KOPT-K1 (cell line): ENCODE data around the gene RPF1.
"Not testable (repeated sequence)": the region's sequence is repeated elsewhere in the genome, so short reads cannot be mapped to it uniquely, and the experiment has no call there.

Source experiments
- H3K27ac ChIP-seq: fragments of 200-600 bp; sonication (generic); 2 replicates; pipeline ENCODE4 v1.5.1; 2016; ENCODE audit warnings: antibody characterized with exemption, mild to moderate bottlenecking, low read depth, low read length; ENCODE audit not compliant: poor library complexity, severe bottlenecking
- H3K36me3 ChIP-seq: fragments of 200-600 bp; sonication (generic); 2 replicates; pipeline ENCODE4 v1.5.1; 2017; ENCODE audit warnings: antibody characterized with exemption, mild to moderate bottlenecking, low read length, moderate library complexity; ENCODE audit not compliant: insufficient read depth
- H3K9me3 ChIP-seq: fragments of 200-600 bp; sonication (generic); 2 replicates; pipeline ENCODE4 v1.5.1; 2017; ENCODE audit warnings: antibody characterized with exemption, low read length, mild to moderate bottlenecking; ENCODE audit not compliant: insufficient read depth, poor library complexity, severe bottlenecking

Gene RPF1

GRCh38 chr1:84506729-84507453 lies 27.8 kb downstream of the RPF1 start:
- Histone ChIP-seq H3K9me3 (peaks cover 7% of the 10 kb centered on the region), H3K27ac (peak overlapping the region; percentile 78), H3K36me3 (peaks cover 19% of the 10 kb centered on the region)

GRCh38 chr1:84507887-84508286 lies 28.8 kb downstream of the RPF1 start:
- not testable (repeated sequence) for H3K9me3 ChIP-seq
- Histone ChIP-seq H3K27ac (peak overlapping the region; percentile 78), H3K36me3 (peaks cover 11% of the 10 kb centered on the region)

GRCh38 chr1:84508510-84508909 lies 29.4 kb downstream of the RPF1 start:
- peak overlapping the region; percentile 78 for H3K27ac ChIP-seq
- H3K36me3 ChIP-seq = peaks cover 5% of the 10 kb centered on the region; the same call in 1 of the 2 replicates
- H3K9me3 ChIP-seq = peaks cover 7% of the 10 kb centered on the region

- H3K9me3 ChIP-seq = peaks cover 7% of the 10 kb centered on the region
- H3K27ac ChIP-seq = no peak overlapping the region
- H3K36me3 ChIP-seq = no peaks in the 10 kb centered on the region
Measured at GRCh38 chr1:84509029-84509428, 30.0 kb downstream of the RPF1 start.

GRCh38 chr1:84510165-84510564 lies 31.1 kb downstream of the RPF1 start:
- H3K27ac ChIP-seq = no peak overlapping the region
- no peaks in the 10 kb centered on the region for H3K36me3 ChIP-seq
- H3K9me3 ChIP-seq = peaks cover 7% of the 10 kb centered on the region

GRCh38 chr1:84510668-84511067 lies 31.6 kb downstream of the RPF1 start:
- Histone ChIP-seq H3K27ac (no peak overlapping the region), H3K9me3 (peaks cover 7% of the 10 kb centered on the region), H3K36me3 (no peaks in the 10 kb centered on the region)

- H3K9me3 ChIP-seq = no peaks in the 10 kb centered on the region
- no peaks in the 10 kb centered on the region for H3K36me3 ChIP-seq
- no peak overlapping the region for H3K27ac ChIP-seq
Measured at GRCh38 chr1:84524590-84524989, 45.5 kb downstream of the RPF1 start.

GRCh38 chr1:84525779-84526178 lies 46.7 kb downstream of the RPF1 start:
- no peaks in the 10 kb centered on the region for H3K9me3 ChIP-seq
- no peak overlapping the region for H3K27ac ChIP-seq
- no peaks in the 10 kb centered on the region for H3K36me3 ChIP-seq

- Histone ChIP-seq H3K27ac (no peak overlapping the region), H3K9me3 (no peaks in the 10 kb centered on the region), H3K36me3 (no peaks in the 10 kb centered on the region)
Measured at GRCh38 chr1:84538599-84538998, 59.5 kb downstream of the RPF1 start.

GRCh38 chr1:84539972-84540371 lies 60.9 kb downstream of the RPF1 start:
- no peaks in the 10 kb centered on the region for H3K9me3 ChIP-seq
- H3K36me3 ChIP-seq = no peaks in the 10 kb centered on the region
- H3K27ac ChIP-seq = no peak overlapping the region

- Histone ChIP-seq H3K36me3 (no peaks in the 10 kb centered on the region), H3K27ac (peak overlapping the region; percentile 33)
Measured at GRCh38 chr1:84540759-84541158, 61.7 kb downstream of the RPF1 start.

GRCh38 chr1:84541679-84542078 lies 62.6 kb downstream of the RPF1 start:
- Histone ChIP-seq H3K36me3 (no peaks in the 10 kb centered on the region), H3K9me3 (no peaks in the 10 kb centered on the region), H3K27ac (no peak overlapping the region)

More at GRCh38 chr1:84540759-84541158, 61.7 kb downstream of the RPF1 start:
- H3K9me3 ChIP-seq = no peaks in the 10 kb centered on the region
